ENCODE data around the gene SMIM43. TPM values are rescaled to one million over a fixed set of nuclear protein-coding genes. Genes with fewer than 3 reads are reported as not detected.

Gene SMIM43
- total RNA-seq, 4 donors from 2014 or later, result 1.3 TPM; not detected in 3

Other genes starting within 250 kb of the SMIM43 start
- 100 to 1,000 TPM; 448 to 793 (median 575) TPM for gene ANXA5, start 68.2 kb downstream of the SMIM43 start, total RNA-seq
- gene EXOSC9, start 36.2 kb upstream of the SMIM43 start, total RNA-seq, result 10 to 100 TPM; 21.2 to 34.1 (median 28.3) TPM
- gene CCNA2, start 58.7 kb upstream of the SMIM43 start, total RNA-seq, result 1 to 10 TPM; 1.7 to 6.8 (median 2.6) TPM
- gene BBS7, start 105.3 kb upstream of the SMIM43 start, total RNA-seq, result 10 to 100 TPM in 3 of 4 donors, 1 to 10 TPM in 1; 8.1 to 19.0 (median 11.9) TPM
- gene TRPC3, start 186.9 kb upstream of the SMIM43 start, total RNA-seq, result 1 to 10 TPM in 2 of 4 donors, under 1 TPM in 2; 0.22 to 1.5 (median 0.83) TPM

All from subcutaneous adipose tissue (tissue), 4 donors.